SH-SY5Y (cell line): ENCODE results near the gene USP7.

Source experiments
- GATA2 ChIP-seq: IDR thresholded peaks from 2 replicates; pipeline ENCODE4 v1.6.1; 2011; ENCODE audit warnings: mild to moderate bottlenecking, low read depth, low read length
- GATA3 ChIP-seq: IDR thresholded peaks from 2 replicates; pipeline ENCODE4 v1.6.1; 2011; ENCODE audit warnings: low read depth, mild to moderate bottlenecking, low read length, moderate library complexity

DNA sequence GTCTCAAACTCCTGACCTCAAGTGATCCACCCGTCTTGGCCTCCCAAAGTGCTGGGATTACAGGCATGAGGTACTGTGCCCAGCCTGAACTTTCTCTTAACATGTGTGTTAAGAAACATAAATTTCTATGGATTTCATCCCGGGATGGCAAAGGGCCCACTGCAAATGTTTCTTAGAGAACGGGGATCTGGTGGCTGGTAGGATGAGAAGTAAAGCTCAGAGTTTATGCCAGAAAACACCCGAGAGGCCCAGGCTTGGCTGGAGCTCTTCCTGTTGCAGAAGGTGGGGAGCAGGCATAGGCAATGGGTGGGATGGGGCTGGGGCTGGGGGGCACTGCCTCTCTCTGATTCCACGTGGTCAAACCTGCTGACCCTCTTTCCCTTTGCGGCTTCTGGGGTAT is 89.3 kb downstream of the USP7 start:
- no peak for TF ChIP-seq GATA2
- no peak for TF ChIP-seq GATA3
